ENCODE results near the gene TUBD1.
"Not testable (repeated sequence)": the region's sequence is repeated elsewhere in the genome, so short reads cannot be mapped to it uniquely, and the experiment has no call there.

Gene TUBD1

DNA sequence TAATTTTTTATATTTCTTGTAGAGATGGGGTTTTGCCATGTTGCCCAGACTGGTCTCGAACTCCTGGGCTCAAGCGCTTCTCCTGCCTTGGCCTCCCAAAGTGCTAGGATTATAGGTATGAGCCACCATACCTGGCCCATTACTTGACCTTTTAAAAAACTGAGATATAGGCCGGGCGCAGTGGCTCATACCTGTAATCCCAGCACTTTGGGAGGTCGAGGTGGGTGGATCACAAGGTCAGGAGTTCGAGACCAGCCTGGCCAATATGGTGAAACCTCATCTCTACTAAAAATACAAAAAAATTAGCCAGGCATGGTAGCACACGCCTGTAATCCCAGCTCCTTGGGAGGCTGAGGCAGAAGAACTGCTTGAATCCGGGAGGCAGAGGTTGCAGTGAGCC, 19.3 kb downstream of the TUBD1 start:
- not testable (repeated sequence) for DNase-seq

DNA sequence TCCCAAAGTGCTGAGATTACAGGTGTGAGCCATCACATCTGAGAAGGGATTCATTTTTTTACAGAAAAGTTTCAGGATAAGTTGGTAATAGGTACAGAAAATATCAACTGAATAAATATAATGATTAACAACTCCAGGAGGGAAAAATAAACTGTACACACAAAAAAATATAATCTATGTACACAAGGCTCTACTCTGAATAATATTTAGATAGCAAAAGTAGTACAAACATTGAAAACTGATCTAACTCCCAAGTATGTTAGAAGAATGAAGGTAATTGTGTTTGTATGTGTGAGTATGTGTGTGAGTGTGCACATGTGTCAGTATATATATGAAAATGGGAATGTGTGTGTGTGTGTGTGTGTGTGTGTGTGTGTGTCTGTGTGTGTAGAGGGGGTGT, 20.4 kb downstream of the TUBD1 start:
- DNase-seq = no peak

DNA sequence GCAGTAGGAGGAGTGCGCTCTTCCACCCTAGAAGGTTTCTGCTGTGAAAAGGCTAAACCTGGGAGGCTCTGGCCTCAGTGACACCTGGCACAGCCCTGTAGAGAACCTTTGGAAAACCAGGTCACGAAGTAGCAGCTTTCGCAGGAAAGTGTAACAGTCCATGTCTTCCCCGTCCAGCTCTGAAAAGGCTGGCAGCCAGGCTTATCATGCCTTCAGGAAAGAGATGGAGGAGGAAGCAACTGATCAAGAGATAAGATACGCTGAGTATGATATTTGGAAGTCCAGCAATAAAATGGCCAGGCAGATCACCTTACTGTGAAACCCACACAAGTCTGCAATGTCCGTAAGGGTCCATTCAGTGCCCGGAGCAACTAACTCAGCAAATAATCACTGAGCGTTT, 22.3 kb downstream of the TUBD1 start:
- DNase-seq = no peak

DNA sequence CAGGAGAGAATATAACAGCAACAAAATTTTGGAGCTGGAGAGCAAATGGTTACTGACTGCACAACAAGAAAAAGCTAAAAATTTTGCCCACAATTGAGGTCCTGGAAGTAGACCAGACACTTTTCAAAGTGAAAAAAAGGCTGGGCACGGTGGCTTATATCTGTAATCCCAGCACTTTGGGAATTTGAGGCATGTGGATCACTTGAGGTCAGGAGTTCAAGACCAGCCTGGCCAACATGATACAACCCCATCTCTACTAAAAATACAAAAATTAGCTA, 22.9 kb downstream of the TUBD1 start:
- DNase-seq = no peak

DNA sequence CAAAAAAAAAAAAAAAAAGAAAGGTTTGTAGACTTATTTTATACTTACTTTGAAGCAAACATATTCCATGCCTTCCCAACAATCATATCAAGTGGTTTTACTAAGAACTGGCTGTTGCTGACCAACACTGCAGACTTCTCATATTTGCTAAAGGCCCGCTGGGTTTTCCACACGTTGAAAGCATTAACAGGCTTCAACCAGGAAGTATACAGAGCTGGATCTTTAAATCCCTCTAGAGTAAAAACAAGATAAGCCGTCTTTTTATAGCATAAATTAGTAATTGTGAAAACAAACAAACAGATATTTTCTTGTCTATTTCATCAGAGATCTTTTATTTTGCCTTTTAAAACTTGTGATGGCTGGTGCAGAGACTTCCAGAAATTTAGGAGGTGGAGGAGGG, 29.1 kb downstream of the TUBD1 start:
- no peak for DNase-seq

DNA sequence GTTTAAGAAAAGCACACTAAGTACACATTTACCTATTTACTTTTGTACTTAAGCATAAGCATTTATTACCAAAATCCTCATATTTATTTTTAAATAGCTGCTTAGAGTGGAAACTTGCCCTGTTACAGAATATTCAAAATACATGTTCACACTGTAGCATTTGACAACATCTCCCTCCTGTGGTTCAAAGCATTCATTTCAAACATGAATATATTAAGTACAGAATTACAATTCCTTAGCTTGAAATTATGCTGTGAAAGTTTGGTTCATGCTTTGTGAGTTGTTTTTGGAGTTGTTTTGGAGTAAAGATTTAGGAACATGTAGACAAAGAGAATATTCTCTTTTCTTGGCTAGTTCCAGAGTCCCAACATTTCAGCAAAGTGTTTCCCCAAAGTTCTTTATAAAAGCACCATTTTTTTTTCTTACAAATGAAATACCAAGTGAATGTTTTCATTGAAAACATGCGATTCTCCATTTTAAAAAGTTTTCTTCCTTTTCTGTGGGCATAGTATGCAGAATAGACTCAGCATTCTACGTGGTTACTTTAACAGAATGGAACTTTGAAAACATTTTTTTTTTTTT, 33.2 kb downstream of the TUBD1 start:
- no peak for DNase-seq

DNA sequence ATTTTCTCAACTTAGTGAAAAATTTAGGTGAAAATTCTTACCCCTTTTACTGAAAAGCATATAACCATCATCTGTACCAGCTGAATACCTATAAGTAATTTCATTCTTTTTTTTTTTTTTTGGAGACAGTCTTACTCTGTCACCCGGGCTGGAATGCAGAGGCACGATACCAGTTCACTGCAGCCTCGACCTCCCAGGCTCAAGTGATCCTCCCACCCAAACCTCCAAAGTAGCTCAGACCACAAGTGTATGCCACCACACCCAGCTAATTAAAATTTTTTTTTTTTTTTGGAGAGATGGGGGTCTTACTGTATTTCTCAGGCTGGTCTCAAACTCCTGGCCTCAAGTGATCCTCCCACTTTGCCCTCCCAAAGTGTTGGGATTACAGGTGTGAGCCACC, 33.8 kb downstream of the TUBD1 start:
- no peak for DNase-seq

DNA sequence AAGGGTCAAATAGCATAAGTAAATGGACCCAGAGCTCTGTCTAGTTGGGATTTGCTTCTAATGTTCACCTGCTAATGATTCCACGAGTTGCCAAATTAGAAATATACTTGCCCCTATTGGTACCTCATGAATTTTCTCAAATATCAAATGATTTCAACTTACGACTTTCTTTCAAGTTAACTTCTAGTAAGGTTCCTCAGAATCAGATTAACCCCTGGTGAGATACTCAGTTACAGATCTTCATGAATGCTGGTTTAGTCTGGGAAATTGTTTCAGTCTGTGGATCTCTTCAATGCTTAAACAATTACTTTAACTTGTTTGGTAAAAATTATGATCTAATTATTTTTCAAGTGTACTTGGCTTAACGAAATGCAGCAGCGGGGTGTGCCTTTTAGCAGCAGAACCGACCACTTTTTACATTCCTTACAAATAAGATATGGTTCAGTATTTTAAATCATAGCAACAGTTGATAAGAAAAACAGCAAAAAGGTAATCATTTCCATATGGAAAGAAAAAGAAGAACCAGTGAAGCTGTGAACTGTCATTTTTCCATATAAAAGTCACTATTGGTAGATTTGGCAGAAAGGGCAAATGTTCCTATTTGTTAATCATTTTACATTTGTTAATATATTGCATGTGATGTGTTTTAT, 34.5 kb downstream of the TUBD1 start:
- no peak for DNase-seq

DNA sequence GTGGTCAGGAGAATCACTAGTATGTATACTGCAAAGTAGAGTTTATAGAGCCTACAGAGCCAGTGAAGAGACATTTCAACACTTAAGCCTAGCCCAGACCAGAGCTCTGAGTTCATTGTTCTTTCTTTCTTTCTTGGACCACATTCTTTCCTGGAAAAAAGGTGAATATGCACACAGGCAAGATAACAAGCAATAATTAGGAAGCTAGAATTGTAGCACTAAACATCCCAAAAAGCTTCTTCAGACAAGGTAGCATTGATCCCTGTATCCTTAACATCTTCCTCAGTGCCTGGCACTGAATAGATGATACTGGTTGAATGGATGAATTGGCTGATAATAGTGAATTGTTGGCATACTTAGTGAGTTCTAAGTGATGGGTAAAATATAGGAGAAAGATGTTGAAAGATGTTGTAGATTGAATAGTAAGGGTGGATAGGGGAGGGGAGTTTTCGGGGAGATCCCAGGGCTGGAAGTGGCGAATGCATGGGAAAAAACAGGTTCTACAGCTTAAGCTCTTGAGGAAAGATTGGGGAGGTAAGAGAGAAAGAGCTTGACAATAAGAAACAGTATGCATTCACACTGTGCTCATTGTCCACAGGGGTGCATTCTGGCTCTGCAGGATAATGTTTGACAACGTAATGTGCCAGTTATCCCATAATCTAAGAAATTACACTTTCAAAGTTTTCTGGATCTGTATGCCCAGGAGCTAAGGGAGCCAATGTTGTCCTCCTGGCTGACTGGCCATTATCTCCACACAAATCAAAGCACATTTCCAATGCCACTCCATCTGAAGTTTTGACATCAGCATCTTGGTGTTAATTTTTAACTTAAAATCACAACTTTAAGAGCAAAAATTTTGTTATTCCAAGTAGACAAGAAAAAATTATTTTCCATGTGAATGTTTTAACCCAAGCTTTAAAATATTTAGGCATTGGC, 35.6 kb downstream of the TUBD1 start:
- DNase-seq = no peak

DNA sequence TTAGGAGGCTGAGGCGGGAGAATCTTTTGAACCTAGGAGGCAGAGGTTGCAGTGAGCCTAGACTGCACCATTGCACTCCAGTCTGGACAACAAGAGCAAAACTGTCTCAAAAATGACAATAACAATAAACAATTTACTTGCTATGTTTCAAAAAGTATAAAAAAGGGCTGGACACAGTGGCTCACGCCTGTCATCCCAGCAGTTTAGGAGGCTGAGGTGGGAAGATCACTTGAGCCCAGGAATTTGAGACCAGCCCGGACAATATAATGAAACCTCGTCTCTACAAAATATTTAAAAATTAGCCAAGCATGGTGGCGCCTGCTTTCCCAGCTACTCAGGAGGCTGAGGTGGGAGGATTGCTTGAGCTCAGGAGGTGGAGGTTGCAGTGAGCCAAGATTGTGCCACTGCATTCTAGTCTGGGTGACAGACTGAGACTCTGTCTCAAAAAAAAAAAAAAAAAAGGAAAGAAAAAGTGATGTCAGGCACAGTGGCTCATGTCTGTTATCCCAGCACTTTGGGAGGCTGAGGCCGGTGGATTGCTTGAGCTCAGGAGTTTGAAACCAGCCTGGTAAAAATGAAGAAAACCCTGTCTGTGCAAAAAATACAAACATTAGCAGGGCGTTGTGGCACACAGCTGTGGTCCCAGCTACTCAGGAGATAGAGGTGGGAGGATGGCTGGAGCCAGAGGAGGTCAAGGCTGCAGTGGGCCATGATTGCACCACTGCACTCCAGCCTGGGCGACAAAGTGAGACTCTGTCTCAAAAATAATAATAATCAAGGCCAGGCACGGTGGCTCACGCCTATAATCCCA, 38.6 kb downstream of the TUBD1 start:
- DNase-seq = not testable (repeated sequence)

DNA sequence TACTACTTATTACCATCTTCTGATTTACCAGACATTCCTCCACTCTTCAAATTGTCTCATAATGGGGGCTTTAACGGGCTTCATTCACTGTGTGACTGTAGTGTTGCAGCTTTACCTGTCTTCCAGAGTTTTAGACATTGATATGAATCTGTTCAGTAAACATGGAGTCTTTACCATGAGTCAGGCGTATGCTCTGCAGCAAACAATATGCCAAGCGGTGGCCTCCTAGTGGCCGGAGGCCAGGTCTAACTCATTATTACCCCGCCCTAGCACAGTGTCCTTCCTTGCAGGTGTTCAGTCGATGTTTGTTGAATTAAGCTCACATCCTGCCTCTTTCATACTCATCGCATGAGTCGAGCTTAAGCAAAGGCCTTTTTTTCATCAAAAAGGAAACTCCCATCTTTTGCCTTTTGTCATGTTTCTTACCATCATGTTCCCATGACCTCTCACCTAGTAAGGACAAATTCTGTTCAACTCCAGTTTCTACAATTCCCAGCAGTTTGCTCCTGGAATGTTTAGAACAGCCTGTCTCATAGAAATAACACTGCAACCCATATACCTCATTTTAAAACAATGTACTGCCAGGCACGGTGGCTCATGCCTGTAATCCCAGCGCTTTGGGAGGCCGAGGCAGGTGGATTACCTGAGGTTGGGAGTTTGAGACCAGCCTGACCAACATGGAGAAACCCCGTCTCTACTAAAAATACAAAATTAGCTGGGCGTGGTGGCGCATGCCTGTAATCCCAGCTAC, 39.4 kb downstream of the TUBD1 start:
- DNase-seq = peak; percentile 70

DNA sequence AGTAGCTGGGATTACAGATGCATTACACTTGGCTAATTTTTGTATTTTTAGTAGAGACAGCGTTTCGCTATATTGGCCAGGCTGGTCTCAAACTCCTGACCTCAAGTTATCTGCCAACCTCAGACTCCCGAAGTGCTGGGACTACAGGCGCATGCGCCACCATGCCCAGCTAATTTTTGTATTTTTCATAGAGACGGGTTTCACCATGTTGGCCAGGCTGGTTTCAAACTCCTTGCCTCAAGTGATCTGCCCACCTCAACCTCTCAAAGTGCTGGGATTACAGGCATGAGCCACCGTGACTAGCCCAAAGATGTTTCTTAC, 39.9 kb downstream of the TUBD1 start:
- DNase-seq = not testable (repeated sequence)

DNA sequence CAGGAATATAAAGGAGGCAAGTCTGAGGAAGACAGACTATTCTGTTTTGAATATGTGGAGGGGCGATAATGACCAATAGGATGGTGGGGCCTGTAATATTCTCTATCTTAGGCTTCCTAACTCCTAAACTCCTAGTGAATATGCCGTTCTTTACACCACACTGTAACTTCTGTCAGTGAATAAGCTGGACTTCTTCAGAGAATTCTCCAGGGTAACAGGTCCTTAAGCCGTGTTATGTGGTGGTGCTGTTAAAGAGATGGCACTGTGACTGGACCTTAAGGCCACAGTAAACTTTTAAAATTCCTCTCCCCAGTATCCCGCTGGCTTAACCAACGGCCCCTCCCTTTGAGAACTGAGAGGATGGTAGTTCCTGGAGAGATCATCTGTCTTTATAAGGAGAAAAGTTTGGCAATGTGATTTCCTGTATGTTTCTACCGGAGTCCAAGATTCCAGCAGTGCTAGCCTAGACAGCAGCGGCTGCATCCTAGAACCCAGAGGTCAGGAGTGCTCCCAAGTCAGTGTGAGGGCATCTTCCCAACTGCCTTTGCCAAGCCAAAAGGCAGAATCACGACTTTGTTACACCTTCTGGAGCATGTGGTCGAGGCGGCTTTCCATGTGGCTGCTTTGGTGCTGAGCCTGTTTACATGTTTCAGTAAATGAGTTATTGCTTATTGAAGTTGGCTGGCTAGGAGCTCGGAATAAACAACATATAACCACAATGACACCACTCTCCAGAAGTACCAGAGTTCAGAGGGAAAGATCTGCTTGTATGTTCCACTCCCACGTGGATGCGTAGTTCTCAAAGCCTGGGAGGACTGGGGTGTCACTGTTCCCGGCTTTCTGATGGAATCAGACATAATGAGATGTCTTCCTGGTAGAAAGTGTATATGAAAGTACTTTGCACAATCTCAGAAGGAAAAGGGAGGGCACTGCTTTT, 41.0 kb downstream of the TUBD1 start:
- DNase-seq = no peak

DNA sequence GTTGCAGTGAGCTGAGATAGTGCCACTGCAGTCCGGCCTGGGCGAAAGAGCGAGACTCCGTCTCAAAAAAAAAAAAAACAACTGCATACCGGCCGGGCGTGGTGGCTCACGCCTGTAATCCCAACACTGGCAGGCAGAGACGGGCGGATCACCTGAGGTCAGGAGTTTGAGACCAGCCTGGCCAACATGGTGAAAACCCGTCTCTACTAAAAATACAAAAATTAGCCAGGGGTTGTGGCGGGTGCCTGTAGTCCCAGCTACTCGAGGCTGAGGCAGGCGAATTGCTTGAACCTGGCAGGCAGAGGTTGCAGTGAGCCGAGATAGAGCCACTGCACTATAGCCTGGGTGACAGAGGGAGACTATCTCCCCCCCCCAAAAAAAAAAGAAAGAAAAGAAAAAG, 42.4 kb downstream of the TUBD1 start:
- DNase-seq = not testable (repeated sequence)

DNA sequence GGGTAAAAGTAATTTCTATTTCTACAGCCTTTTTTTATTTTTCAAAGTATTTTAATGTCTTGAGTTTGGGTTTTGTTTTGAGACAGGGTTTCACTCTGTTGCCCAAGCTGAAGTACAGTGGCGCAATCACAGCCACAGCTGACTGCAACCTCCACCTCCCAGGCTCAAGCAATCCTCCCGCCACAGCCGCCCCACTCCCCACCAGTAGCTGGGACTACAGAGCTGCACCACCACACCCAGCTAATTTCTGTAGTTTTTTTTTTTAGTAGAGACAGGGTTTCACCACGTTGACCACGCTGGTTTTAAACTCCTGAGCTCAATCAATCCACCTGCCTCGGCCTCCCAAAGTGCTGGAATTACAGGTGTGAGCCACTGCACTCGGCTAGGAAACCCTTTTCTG, 44.0 kb downstream of the TUBD1 start:
- peak; percentile 46 for DNase-seq

DNA sequence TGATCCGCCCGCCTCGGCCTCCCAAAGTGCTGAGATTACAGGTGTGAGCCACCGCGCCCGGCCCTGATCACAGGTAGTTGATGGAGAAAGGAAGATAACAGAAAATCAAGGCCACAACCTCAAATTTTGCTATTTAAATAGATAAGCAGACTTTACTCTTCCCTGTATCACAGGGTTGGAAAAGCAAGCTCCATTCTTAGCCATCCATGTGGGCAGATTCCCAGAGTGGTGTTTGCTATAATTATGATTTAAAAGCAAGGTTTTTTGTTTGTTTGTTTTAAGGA, 44.4 kb downstream of the TUBD1 start:
- DNase-seq = no peak

DNA sequence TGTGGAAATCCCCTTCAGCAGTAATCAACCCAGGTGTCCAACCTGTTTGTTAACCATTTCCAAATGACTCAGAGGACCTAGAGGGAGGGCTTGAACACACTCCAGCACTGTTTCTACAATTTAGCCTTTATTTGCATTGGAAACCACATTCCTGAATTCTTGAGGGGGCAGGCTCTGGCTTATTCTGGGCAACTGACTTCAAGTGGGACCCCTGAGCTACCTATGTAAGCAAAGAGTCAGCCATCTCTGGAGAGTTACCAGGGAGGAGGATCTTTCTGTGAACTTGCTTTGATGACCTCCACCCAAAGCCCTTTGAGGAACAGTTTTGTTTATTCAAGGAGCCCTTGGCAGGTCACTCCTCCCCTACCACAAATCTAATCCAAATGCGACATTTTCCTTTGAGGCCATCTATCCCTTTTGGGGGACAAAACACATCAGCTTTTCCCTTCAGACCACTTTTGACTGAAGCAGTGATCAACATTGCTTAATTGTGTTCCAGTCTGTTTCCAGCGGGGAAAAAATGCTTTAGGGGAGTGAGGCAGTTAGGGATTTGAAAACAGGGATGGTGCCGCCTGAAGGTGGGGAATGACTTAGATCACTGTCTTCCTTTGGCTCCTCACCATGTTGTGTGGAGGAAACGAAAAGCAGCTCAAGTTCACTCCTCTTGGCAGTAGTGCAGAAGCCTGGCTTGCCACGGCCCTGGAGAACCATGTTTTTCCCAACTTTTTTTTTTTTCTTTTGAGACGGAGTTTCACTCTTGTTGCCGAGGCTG, 46.2 kb downstream of the TUBD1 start:
- DNase-seq = no peak

DNA sequence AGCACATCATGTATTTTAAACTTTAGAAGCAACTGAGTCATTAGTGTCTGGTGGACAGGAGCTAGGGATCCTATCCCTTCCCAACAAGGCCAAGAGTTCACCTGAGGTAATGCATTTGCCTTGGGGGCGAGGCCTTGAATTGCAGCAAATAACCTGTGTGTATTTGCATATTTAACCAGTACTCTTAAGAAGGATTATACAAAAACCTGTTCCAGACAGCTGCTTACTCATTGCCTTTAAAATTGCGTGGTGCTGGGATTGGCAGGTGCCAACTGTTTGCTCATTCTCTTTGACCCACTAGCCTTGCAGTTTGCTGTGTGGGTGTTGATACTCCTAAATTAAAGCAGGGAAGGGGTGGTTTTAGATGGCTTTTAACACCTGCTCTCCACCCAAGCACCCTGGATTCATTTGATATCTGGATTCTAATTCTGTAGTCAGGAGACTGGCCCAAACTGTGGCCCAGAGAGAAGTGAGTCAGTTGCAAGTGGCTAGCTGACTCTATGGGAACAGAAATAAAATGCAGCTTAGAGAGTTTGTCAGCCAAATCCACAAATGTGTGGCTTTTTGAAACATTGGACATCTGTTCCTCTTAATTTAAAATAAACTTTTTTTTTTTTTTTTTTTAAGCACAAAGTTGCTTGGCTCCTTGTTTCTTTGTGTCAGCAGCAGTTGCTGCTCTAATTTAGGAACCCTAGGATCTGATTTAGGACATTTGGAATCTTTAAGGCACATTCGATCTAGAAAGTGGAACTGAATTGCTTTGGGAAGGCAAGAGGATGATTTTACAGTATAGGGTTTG, 46.9 kb downstream of the TUBD1 start:
- peak; percentile 41 for DNase-seq

DNA sequence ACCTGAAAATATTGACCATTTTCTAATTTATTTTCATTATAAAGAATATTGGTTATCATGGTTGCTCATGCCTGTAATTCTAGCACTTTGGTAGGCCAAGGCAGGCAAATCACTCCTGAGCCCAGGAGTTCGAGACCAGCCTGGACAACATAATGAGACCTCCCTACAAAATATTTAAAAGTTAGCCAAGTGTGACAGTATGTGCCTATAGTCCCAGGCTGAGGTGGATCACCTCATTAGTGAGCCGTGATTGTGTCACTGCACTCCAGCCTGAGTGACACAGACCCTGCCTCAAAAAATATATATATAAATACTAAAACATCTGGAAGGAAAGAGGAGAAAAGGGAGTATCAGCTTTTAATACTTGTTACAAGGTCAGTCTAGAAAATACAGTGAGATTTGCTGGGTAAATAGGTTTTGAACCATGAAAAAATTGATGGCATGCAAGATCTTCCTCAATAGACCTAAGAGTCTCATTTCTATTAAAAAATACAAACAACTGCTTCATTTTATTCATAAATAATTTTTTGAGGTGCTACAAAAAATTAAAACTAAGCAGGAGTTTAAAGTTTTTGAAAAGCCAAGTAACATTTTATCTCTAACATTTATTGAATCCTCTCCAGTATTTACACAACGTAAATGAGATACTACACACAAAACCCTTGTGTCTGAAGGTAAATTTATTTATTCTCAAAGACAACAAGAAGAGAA, 47.7 kb downstream of the TUBD1 start:
- DNase-seq = no peak
